HCT116 (cell line): ENCODE measurements around the gene SELPLG. TPM values are rescaled to one million over a fixed set of nuclear protein-coding genes. Genes with fewer than 3 reads are reported as not detected.
"Not testable (repeated sequence)": the region's sequence is repeated elsewhere in the genome, so short reads cannot be mapped to it uniquely, and the experiment has no call there.

Source experiments
- ATAC-seq: fragments of 200-7000 bp; cut with Tn5 transposase; 2 replicates; pipeline ENCODE4 v1.9.1; 2020; ENCODE audit warnings: mild to moderate bottlenecking, moderate library complexity
- BruUV-seq: library from RNA; stranded (reverse); fragments of 400-500 nt; replicated peaks from 2 replicates; lab custom pipeline; 2021; lab: Mats Ljungman, UMichigan
- CTCF ChIA-PET: fragments of 300-600 bp; sonication (Branson Sonifier 250); formaldehyde crosslinking; loops from one replicate; lab custom pipeline; 2021; ENCODE audit warnings: antibody characterized with exemption; lab: Charles Lee
- POLR2A ChIA-PET: fragments of 300-600, 350-600 bp; sonication (Branson Sonifier 250); formaldehyde crosslinking; loops from one replicate; lab custom pipeline; 2021; ENCODE audit warnings: antibody characterized with exemption; lab: Charles Lee
- RAD21 ChIA-PET, 2 experiments: fragments of 300-600 bp; sonication (Branson Sonifier 250); formaldehyde crosslinking; loops; one replicate each; lab custom pipeline; 2023; ENCODE audit warnings: low total read pairs in 2 of 2; ENCODE audit not compliant: uncharacterized antibody in 2 of 2, unreplicated experiment in 2 of 2, low non-redundant PET in 1 of 2; lab: Charles Lee
- DNase-seq: peaks from one replicate; pipeline ENCODE4 v3.0.0-alpha.2; 2010; ENCODE audit warnings: low read depth, low spot score
- H2AFZ ChIP-seq: fragments of 200-600 bp; shearing (Covaris generic), sonication (generic); 2 replicates; pipeline ENCODE4 v1.6.1; 2017; ENCODE audit warnings: low read depth, mixed run types, mixed read lengths, antibody characterized with exemption, low read length; ENCODE audit not compliant: poor library complexity, severe bottlenecking
- H3K27ac ChIP-seq: 2 replicates; pipeline ENCODE4 v1.5.1; 2012; ENCODE audit warnings: low read depth, low read length
- H3K27me3 ChIP-seq: fragments of 200-600 bp; sonication (generic); 2 replicates; pipeline ENCODE4 v1.6.1; 2016; ENCODE audit warnings: mixed run types, low read length, mixed read lengths; ENCODE audit not compliant: insufficient read depth
- H3K36me3 ChIP-seq, 2 experiments: fragments of 200-500 bp in 1 of 2; fragments of 200-600 bp in 1 of 2; sonication (Bioruptor generic) in 1 of 2; sonication (generic) in 1 of 2; 2 replicates each; pipeline versions ENCODE4 v1.5.1 to v1.6.1; 2014 to 2016; ENCODE audit warnings: low read length in 2 of 2, inconsistent platforms in 1 of 2, mixed read lengths in 1 of 2, mixed run types in 1 of 2; ENCODE audit not compliant: insufficient read depth in 2 of 2, control insufficient read depth in 1 of 2
- H3K4me1 ChIP-seq, 2 experiments: fragments of 200-600 bp in 1 of 2; sonication (generic) in 1 of 2; 2 replicates each; pipeline versions ENCODE4 v1.5.1 to v1.6.1; 2012 to 2017; ENCODE audit warnings: low read length in 2 of 2, inconsistent platforms in 1 of 2, mild to moderate bottlenecking in 1 of 2, mixed read lengths in 1 of 2, mixed run types in 1 of 2, moderate library complexity in 1 of 2; ENCODE audit not compliant: insufficient read depth in 2 of 2, control insufficient read depth in 1 of 2
- H3K4me2 ChIP-seq: fragments of 200-600 bp; sonication (generic); 2 replicates; pipeline ENCODE4 v1.6.1; 2017; ENCODE audit warnings: mixed run types, low read length, mixed read lengths
- H3K4me3 ChIP-seq, 2 experiments: fragments of 200-600 bp in 1 of 2; sonication (generic) in 1 of 2; replicated peaks in 1 of 2; 2 replicates each; pipeline ENCODE4 v1.5.1; 2011 to 2016; ENCODE audit warnings: low read length in 2 of 2, control low read depth in 1 of 2, low read depth in 1 of 2, mild to moderate bottlenecking in 1 of 2, mixed read lengths in 1 of 2, mixed run types in 1 of 2
- H3K79me2 ChIP-seq: fragments of 200-600 bp; sonication (generic); 2 replicates; pipeline ENCODE4 v1.6.1; 2017; ENCODE audit warnings: mild to moderate bottlenecking, mixed run types, low read length, moderate library complexity, mixed read lengths; ENCODE audit not compliant: insufficient read depth
- H3K9ac ChIP-seq: fragments of 200-600 bp; sonication (generic); 2 replicates; pipeline ENCODE4 v1.6.1; 2016; ENCODE audit warnings: low read length, mixed read lengths
- H3K9me2 ChIP-seq: fragments of 200-600 bp; sonication (generic), shearing (Covaris generic); 2 replicates; pipeline ENCODE4 v1.6.1; 2017; ENCODE audit warnings: mixed run types, mild to moderate bottlenecking, moderate library complexity; ENCODE audit not compliant: insufficient read depth
- H3K9me3 ChIP-seq, 2 experiments: fragments of 200-500 bp in 1 of 2; fragments of 200-600 bp in 1 of 2; sonication (Bioruptor generic) in 1 of 2; sonication (generic) in 1 of 2; 2 replicates each; pipeline ENCODE4 v1.6.1; 2014 to 2017; ENCODE audit warnings: low read length in 2 of 2, mixed read lengths in 2 of 2, inconsistent platforms in 1 of 2, low read depth in 1 of 2, mild to moderate bottlenecking in 1 of 2, mixed run types in 1 of 2, moderate library complexity in 1 of 2; ENCODE audit not compliant: control insufficient read depth in 1 of 2, insufficient read depth in 1 of 2
- H4K20me1 ChIP-seq: fragments of 200-600 bp; sonication (generic), shearing (Covaris generic); 2 replicates; pipeline ENCODE4 v1.6.1; 2017; ENCODE audit warnings: mixed run types, mild to moderate bottlenecking, moderate library complexity; ENCODE audit not compliant: insufficient read depth
- CTCF ChIP-seq, 3 experiments: fragments of 200-600 bp in 1 of 3; sonication (generic) in 1 of 3; IDR thresholded peaks in 2 of 3; conservative IDR thresholded peaks in 1 of 3; 2 replicates each; pipeline ENCODE4 v1.5.1; 2012 to 2017; ENCODE audit warnings: low read depth in 2 of 3, low read length in 2 of 3, antibody characterized with exemption in 1 of 3, borderline replicate concordance in 1 of 3, control low read depth in 1 of 3, mild to moderate bottlenecking in 1 of 3, mixed read lengths in 1 of 3, mixed run types in 1 of 3, moderate library complexity in 1 of 3; ENCODE audit not compliant: insufficient read depth in 1 of 3
- POLR2AphosphoS5 ChIP-seq: IDR thresholded peaks from 2 replicates; pipeline ENCODE4 v1.6.1; 2011; ENCODE audit warnings: mild to moderate bottlenecking, low read depth, low read length, moderate library complexity
- RAD21 ChIP-seq: IDR thresholded peaks from 2 replicates; pipeline ENCODE4 v1.6.1; 2012; ENCODE audit warnings: low read depth, mild to moderate bottlenecking
- TCF7L2 ChIP-seq: IDR thresholded peaks from 2 replicates; pipeline ENCODE4 v1.7.0; 2011; ENCODE audit warnings: borderline replicate concordance, inconsistent platforms; ENCODE audit not compliant: insufficient read depth, insufficient read length; ENCODE audit errors: extremely low read depth
- ZFX ChIP-seq: fragments of 450-650 bp; IDR thresholded peaks from 2 replicates; pipeline ENCODE4 v1.6.1; 2017
- intact Hi-C: fragments of 100-400 bp; cut with micrococcal nuclease; formaldehyde crosslinking; loops from 2 replicates; pipeline ENCODE4 v1.10.0; 2022
- total RNA-seq: library from RNA; stranded (reverse); gene quantifications from one replicate; pipeline ENCODE4 v1.2.1, GENCODE V29; 2021; ENCODE audit not compliant: unreplicated experiment

Gene SELPLG
- total RNA-seq, 1 experiment from 2014 or later: 1.2 TPM

DNA sequence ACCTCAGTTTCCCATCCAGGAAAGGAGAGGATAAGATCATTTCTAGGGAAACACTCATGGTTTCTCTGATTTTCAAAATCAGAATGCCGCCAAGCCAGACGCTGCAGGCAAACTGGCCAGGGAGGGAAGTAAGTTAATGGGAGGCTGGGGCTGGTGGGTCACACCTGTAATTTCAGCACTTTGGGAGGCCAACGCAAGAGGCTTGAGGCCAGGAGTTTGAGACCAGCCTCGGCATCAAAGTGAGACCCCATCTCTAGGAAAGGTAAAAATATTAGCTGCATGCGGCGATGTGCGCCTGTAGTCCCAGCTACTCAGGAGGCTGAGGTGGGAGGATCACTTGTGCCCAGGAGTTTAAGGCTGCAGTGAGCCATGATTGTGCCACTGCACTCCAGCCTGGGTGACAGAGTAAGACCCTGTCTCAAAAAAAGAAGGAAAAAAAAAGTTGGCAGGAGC is 587 bp downstream of the SELPLG start:
- POLR2A ChIA-PET: no interaction called here
- Histone ChIP-seq H3K4me2 (no peak overlapping the region), H3K9me3 (no peaks in the 10 kb centered on the region), H2AFZ (no peak overlapping the region), H3K27ac (no peak overlapping the region), H4K20me1 (no peaks in the 10 kb centered on the region), H3K27me3 (no peaks in the 10 kb centered on the region), H3K79me2 (no peaks in the 10 kb centered on the region), H3K4me1 (peaks cover 31 to 32% of the 10 kb centered on the region in 2 experiments), H3K4me3 (no peak overlapping the region), H3K36me3 (no peaks in the 10 kb centered on the region), H3K9me2 (no peaks in the 10 kb centered on the region), H3K9ac (no peak overlapping the region)
- intact Hi-C loops: no loop called here
- CTCF ChIA-PET: no interaction called here
- BruUV-seq: no TSS peak
- RAD21 ChIA-PET: no interaction called here
- ATAC-seq (no peak), DNase-seq (no peak)
- TF ChIP-seq ZFX (no peak), POLR2AphosphoS5 (no peak), RAD21 (no peak), TCF7L2 (no peak), CTCF (IDR thresholded peaks at IDR 0.05 in 2 of 3, conservative IDR thresholded peaks at IDR 0.05 in 1 of 3; ENCODE audit: borderline replicate concordance in 1 of 3, insufficient read depth in 1 of 3, low read depth in 2 of 3, low read length in 2 of 3) (no peak)

GRCh38 chr12:108631261-108631660 is 2.4 kb downstream of the SELPLG start:
- BruUV-seq, H3K79me2 ChIP-seq, H3K9ac ChIP-seq, H3K36me3 ChIP-seq, DNase-seq, H4K20me1 ChIP-seq, CTCF ChIA-PET, ATAC-seq, H3K27ac ChIP-seq, H3K4me3 ChIP-seq, H2AFZ ChIP-seq, H3K9me3 ChIP-seq, intact Hi-C loops, RAD21 ChIA-PET, H3K4me2 ChIP-seq, H3K27me3 ChIP-seq, H3K9me2 ChIP-seq: not testable (repeated sequence)
- POLR2A ChIA-PET: interaction anchor here (0.6 kb wide), 1 partner anchor 12 kb away, joined by 3 read pairs; no protein-coding TSS in a partner anchor
- peaks cover 33% of the 10 kb centered on the region in 2 experiments for H3K4me1 ChIP-seq
